GM19193 (cell line): ENCODE data around the gene VSIG1.

Experiments used
- POLR2A ChIP-seq: IDR thresholded peaks from 4 replicates; pipeline ENCODE4 v1.6.1; 2011; ENCODE audit not compliant: insufficient read depth, insufficient read length; ENCODE audit errors: extremely low read depth

The VSIG1 gene

DNA sequence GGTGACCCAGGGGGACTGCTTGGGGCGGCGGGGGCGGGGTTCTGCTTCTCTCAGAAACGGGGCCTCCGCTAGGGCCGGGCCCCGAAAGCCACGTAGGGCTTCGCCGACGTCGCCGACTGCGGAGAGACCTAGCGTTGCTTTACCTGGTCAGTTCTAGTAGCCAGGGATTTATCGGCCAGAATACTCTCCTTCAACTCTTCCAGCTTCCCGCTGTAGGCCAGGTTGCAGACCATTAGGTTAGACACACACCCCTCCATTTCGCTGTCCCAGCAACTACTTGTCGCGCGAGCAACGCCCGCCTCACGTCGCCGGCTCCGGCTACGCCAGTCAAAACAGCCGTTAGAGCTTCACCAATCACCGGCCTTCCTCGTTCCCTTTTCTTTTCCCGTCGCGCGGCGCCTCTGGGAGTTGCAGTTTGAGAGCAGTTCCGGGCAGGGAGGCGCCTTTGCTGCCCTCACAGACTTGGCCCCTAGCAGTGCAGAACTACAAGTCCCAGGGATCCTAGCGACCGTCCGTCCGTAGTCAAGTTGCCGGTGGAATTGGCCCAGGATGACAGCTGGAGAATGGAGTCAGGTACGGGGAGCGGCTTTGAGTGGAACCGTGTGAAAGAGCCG lies 46.5 kb downstream of the VSIG1 start, which contains the start of the genes ATG4A and PSMD10:
Gene ATG4A (plus strand): TSS at position 515 of the 614 bp plus-strand sequence. CDS start 49 bp downstream, at position 564.
Gene PSMD10 (minus strand): TSS at position 279 of the 614 bp plus-strand sequence. CDS start 22 bp downstream, at position 257.
- TF ChIP-seq POLR2A: peak; percentile 58

DNA sequence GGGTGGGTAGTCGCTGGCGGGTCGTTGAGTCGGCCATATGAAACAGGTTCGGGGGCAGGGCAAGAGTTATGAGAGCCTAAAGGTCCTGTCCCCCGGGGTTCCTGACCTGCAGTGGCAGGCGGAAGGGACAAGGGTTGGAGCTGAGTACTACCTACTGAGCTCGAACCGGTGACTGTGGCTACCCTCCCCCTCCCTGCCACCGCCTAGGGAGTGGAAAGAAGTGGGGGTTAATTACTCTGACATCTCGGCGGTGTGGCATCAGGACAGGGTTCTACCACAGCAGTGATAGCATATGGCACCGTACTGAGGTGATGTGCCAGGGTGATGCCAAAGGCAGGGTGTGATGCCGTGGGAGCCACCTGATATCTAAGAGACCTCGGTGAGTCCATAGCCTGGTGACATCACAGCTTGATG lies 47.0 kb downstream of the VSIG1 start:
- TF ChIP-seq POLR2A: no peak

DNA sequence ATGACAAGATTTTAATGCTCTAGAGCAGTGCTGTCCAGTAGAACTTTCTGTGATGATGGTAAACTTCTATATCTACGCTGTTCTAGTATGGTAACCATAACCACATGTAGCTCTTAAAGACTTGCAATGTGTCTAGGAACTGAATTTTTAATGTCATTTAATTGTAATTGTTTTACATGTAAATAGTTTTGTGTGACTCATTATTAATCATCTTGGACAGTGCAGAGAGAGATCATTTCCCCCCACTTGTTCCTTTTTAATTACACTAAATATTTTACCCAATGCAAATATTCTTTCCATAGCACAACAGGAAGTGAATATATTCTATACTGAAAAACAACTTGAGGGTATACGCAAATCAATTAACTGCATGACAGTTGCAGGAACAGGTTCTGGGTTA lies 52.5 kb downstream of the VSIG1 start:
- TF ChIP-seq POLR2A: no peak

DNA sequence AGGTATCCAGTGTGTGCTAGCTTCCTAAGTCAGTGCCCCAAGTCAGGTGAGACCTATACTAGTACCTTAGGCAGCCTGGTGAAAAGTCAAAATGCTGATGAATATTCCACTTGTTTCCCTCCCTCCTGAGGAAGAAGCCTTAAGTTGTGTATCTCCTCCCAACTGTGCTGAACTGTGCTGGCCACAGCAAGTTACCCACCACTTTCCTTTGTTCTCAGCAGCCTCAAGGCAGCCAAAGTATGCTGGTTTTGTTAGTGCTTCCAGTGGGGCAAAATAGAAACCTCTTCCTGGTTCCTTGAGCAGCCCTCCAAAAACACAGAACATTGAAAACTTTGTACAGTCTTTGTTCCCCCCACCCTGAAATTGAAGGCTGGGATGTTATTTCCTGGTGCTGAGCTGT lies 60.6 kb downstream of the VSIG1 start:
- no peak for TF ChIP-seq POLR2A

DNA sequence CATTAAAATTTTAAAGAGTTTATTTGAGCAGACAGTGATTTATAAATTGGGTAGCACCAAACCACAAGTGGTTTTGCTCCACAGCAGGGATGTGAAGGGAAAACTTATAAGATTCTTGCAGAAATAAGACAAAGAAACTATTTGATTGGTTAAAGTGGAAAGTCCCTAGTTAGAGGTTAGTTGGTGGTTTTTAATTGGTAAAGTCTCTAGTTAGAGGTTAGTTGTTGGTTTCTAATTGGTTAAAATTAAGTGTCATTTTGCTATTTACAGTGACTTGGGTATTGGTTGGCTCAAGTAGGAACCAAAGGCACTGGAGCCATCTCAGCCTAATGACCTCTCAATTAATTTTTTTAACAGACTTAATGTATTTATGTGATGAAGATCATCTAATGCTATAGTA lies 69.7 kb downstream of the VSIG1 start:
- no peak for TF ChIP-seq POLR2A

DNA sequence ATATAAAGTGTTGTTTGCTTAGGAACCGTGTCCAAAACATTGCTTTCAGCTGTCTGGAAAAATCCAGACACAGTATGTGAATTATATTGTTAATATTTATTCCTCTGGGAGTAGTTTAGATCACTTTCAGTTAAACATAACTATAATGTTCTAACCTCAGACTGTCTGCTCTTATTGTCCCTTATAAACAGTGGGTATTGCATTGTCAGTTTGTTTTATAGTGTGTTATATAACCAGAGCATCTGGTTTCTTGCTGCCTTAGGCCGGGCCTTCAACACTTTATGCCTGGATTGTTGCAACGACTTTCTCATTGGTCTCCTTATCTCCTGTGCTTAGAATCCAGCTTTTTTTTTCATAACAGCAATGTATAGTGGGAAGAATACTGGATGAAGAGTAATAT lies 73.1 kb downstream of the VSIG1 start:
- no peak for TF ChIP-seq POLR2A

DNA sequence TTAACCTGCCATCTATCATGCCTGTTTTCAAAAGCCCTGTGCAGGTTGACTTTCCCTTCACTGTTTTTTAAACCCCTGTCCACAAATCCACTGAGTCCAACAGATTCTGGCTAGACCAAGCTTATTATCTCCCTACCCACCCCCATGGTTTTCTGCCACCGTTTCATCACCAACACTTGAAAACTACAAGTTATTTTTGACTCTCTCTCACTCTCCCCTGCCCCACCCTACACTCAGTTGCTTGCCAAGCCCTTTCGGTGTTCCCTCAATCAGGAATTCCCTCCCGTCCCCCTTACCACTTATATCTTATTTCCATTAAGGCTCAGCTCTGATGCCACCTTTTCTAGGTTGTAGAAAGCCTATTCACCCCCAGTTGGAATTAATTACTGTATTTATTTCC lies 76.4 kb downstream of the VSIG1 start:
- no peak for TF ChIP-seq POLR2A

DNA sequence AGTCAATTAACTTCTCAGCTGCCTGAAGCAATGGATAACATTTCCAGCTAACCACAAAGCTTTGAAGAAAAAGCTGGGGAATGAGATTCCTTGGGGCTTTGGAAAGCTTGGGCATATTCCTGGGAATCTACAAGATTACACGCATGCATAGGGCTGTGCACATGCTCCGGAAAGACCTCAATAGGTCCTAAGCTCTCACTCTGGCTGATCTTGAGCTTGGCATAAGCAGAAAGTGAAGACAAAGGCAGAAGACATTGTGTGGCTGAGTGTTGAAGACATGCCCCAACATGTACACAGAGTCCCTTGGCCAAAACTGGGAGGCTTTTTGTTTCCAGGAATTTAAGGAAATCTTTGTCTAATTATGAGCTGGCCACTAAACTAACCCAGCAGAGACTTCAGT lies 77.9 kb downstream of the VSIG1 start:
- TF ChIP-seq POLR2A: no peak

DNA sequence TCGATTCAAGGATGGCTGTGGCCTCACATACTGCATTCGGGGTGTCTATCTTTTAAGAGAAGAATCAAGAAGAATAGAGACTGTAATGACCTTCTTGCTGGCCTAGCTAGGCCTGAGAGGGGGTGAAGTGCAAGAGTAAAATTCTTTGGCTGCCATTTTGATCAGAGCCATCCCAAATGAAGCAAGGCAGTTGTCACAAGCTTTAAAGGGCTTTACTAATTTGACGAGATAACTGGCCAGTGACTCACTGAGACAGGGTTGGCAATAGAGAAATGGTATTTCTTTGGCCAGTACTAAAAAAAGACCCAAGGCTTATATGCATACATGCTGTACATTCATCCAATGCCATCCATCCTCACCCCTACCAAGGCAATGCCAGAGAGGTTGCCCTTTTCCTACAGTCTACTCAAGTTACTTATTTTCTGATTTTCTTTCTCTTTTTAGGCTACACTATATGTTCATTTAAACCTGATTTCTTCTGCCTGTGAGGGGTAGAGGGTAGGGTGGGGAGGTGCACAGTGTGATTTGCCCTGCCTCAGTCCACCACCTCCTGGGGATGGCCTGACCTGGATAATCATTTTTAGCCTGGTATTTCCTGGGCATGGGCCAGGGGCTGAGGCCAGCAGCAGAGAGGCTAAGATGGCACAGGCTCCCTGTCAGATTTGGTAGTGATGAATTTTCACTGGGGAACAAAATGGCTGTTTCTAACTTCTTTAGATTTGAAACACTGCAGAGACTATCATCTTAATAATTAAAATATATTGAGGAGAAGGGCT lies 78.9 kb downstream of the VSIG1 start:
- no peak for TF ChIP-seq POLR2A

DNA sequence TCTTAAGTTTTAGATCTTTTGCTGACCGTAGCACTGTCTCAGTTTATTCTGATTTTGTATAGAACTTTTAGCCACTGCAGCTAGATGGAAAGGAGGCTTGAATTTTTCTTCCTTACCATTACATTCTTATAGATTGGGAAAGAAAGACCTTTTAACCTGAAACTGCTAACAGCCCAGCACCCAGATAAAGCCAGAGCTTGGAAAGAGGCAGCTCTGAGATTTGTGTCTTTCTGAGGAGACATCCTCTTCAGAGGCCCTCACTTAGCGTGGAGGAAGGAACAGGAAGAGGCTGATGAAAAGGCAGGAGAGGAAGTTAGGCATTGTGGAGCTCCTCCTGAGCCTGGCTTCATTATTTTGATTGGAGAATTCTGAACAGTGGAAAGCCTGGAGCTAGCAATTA lies 81.8 kb downstream of the VSIG1 start:
- TF ChIP-seq POLR2A: no peak

DNA sequence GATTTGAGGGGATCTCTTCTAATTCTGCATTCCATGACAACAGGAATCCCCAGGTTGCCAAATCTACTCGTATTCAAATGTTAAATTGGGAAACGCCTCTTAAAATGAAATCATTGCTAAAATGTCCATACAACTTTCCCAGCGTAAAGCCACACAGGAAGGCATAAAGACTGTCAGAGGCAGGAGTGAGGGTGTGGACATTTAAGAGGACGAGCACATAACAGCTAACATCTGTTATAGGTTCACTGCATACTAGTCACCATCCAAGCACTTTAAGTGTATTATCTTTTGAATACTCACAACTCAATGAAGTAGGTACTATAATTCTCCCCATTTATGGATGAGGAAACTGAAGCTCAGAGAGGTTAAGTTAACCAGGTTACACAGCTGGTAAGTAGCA lies 82.3 kb downstream of the VSIG1 start:
- no peak for TF ChIP-seq POLR2A
